NB4 (cell line): Measurements from ENCODE around the gene ING2.

Experiments used
- POLR2A ChIP-seq: IDR thresholded peaks from 2 replicates; pipeline ENCODE4 v1.6.1; 2011; ENCODE audit warnings: mild to moderate bottlenecking; ENCODE audit not compliant: insufficient read length; ENCODE audit errors: extremely low read depth
- TF ChIP-seq, protein P1 (sequence below): IDR thresholded peaks from one replicate; pipeline ENCODE4 v1.5.1; 2012; ENCODE audit warnings: low read depth, low read length

DNA sequence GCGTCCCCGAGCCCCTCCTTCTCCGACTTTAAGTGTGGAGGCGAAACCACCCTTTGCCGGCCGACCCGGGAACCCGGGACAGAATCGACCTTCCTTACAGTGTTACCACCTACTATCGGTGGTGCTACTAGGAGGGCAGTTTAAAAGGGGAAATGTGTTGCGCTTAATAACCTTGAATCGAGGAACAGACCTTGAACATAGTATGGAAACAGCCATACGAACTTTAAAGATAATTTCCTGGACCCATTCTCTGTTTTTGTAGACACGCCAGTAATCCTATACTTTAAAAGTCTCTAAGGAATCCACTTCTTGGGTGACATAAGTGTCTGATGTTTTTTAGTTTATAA is 1.5 kb downstream of the ING2 start:
- TF ChIP-seq, protein P1, sequence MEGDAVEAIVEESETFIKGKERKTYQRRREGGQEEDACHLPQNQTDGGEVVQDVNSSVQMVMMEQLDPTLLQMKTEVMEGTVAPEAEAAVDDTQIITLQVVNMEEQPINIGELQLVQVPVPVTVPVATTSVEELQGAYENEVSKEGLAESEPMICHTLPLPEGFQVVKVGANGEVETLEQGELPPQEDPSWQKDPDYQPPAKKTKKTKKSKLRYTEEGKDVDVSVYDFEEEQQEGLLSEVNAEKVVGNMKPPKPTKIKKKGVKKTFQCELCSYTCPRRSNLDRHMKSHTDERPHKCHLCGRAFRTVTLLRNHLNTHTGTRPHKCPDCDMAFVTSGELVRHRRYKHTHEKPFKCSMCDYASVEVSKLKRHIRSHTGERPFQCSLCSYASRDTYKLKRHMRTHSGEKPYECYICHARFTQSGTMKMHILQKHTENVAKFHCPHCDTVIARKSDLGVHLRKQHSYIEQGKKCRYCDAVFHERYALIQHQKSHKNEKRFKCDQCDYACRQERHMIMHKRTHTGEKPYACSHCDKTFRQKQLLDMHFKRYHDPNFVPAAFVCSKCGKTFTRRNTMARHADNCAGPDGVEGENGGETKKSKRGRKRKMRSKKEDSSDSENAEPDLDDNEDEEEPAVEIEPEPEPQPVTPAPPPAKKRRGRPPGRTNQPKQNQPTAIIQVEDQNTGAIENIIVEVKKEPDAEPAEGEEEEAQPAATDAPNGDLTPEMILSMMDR: no peak
- no peak for TF ChIP-seq POLR2A
